NAMALWA (cell line): ENCODE data around the gene FAIM.
"Not testable (repeated sequence)": the region's sequence is repeated elsewhere in the genome, so short reads cannot be mapped to it uniquely, and the experiment has no call there.

Experiments
- DNase-seq: peaks from one replicate; pipeline ENCODE4 v3.0.0-alpha.2; 2015; ENCODE audit warnings: low spot score

Gene FAIM, protein sequence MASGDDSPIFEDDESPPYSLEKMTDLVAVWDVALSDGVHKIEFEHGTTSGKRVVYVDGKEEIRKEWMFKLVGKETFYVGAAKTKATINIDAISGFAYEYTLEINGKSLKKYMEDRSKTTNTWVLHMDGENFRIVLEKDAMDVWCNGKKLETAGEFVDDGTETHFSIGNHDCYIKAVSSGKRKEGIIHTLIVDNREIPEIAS

DNA sequence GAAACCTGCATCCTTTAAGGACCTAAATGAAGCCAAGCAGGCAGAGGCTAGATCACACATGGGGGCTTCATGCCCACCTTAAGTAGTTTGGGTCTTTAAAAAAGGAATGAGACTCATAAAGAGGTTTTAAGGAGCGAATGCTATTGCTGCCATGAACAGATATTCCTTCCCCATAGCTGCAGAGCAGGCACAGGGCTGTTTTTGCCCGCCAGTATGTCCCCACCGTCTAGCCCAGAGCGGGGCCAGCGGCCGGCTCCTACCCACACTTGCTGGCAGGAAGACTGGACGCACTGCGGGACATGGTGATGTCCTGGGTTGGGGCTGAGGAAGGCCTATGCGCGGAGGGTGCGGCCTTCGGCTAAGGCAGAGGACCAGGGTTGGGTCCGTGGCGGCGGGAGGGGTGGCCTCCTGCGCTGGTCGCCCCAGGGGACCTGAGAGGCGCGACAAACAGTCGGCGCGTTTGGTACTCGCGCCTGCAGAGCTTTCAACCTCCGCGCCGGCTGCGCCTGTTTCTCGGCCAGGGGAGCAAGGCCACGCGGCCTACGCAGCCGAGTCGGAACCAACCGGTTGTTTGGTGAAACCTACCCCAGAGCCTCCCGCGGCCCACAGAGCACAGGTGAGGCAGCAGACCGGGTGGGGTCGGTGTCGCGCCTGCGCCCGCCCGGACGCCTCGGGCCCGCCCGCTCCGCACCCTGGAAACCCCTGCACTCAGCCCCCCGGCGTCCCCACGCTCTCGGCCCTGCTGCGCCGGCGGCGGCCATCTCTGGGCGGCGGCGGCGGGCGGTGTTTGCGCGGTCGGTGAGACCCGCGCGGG is at the start of gene FAIM:
Gene FAIM (plus strand): TSS at position 450 of the 814 bp plus-strand sequence. CDS start 10,956 bp downstream, outside the sequence.
- DNase-seq, result peak; percentile 77

DNA sequence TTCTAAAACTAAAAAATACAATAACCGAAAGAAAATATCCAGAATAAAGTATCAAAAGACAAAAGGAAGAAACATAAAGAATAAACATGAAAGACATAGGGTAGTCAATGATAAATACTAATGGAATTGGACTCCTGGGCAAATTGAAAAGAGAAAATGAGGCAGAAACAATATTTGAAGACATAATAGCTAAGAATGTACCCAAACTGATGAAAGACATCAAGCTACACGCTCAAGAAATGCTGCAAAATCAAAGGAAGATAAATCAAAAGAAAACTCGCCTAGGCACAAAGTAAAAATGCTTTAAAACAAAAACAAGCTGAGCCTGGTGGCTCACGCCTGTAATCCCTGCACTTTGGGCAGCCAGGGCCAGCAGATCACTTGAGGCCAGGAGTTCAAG is 49.4 kb upstream of the FAIM start:
- DNase-seq, result no peak

DNA sequence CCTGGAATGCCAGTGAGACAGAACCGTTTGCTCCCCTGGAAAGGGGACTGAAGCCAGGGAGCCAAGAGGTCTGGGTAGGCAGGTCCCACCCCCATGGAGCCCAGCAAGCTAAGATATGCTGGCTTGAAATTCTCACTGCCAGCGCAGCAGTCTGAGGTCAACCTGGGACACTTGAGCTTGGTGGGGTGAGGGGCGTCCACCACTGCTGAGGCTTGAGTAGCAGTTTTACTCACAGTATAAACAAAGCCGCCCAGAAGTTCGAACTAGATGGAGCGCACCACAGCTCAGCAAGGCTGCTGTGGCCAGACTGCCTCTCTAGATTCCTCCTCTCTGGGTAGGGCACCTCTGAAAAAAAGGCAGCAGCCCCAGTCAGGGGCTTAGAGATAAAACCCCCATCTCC is 48.1 kb upstream of the FAIM start:
- no peak for DNase-seq

DNA sequence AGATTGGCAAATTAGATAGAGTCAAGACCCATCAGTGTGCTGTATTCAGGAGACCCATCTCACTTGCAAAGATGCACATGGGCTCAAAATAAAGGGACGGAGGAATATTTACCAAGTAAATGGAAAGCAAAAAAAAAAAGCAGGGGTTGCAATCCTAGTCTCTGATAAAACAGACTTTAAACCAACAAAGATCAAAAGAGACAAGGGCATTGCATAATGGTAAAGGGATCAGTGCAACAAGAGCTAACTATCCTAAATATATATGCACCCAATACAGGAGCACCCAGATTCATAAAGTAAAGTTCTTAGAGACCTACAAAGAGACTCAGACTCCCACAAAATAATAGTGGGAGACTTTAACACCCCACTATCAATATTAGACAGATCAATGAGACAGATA is 45.7 kb upstream of the FAIM start:
- not testable (repeated sequence) for DNase-seq

DNA sequence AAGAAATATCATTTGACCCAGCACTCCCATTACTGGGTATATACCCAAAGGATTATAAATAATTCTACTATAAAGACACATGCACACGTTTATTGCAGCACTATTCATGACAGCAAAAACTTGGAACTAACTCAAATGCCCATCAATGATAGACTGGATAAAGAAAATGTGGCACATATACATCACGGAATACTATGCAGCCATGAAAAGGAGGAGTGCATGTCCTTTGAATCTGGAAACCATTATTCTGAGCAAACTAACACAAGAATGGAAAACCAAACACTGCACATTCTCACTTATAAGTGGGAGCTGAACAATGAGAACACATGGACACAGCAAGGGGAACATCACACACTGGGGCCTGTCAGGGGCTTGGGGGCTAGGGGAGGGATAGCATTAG is 42.3 kb upstream of the FAIM start:
- DNase-seq, result not testable (repeated sequence)

DNA sequence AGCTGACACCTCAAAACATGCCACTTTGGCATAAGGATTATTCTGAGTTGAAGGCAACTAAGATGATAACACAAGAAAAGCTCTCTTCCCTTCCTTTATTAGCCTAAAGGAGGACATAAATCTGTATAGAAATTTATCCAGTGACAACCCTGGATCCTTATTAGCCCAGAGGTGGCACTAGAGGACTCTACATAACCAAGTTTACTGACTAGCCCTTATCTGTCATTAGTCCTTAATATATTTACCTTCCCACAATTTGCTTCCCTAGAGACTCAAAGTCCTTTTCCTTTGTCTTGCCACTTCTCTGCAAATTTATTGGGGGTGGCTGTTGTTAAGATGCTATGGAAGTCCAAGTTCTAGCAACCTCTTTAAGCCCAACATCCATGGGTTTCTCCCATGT is 41.2 kb upstream of the FAIM start:
- peak; percentile 15 for DNase-seq

DNA sequence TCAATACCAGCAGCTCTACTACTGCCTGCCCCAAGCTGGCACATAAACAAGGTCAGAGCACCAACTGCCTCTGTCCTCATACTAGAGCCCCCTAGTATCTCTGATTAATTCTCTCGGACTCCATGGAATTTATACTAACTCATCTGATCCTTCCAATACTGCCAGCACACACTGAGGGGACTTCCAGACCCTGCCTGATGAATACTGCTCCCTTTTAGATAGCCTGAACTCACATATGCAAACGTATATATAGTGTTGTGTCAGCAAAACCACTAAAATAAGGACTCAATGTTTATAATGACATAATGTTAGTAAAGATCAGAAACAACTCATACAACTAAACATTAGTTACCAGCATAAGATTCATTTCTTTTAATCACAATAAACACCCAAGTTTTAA is 39.5 kb upstream of the FAIM start:
- DNase-seq, result no peak

DNA sequence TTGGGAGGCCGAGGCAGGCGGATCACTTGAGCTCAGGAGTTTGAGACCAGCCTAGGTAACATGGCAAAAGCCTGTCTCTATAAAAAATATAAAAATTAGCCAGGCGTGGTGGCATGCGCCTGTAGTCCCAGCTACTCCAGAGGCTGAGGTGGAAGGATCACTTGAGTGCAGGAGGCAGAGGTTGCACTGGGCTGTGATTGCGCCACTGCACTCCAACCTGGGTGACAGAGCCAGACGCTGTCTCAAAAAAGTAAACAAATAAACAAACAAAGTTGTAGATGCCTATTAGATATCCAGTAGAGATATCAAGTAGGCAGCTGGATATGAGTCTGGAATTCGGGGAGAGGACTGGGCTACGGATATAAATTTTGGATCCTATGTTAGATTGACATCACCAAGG is 38.9 kb upstream of the FAIM start:
- not testable (repeated sequence) for DNase-seq

DNA sequence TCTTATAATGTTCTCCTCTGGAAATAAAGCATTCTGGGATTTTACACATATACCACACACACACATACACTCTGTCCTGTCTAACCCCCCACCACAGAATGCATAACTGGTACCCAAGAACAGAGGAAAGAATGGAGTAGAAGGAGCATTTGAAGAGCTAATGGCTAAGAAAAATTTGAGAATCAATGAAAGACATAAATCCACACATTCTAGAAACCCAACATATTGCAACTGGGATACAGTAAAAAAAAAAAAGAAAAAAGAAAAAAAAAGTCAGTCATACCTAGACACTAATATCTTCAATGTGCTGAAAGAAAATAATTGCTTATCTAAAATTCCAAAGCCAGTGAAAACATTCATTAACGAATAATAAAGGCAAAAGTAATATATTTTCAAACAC is 35.4 kb upstream of the FAIM start:
- DNase-seq, result no peak

DNA sequence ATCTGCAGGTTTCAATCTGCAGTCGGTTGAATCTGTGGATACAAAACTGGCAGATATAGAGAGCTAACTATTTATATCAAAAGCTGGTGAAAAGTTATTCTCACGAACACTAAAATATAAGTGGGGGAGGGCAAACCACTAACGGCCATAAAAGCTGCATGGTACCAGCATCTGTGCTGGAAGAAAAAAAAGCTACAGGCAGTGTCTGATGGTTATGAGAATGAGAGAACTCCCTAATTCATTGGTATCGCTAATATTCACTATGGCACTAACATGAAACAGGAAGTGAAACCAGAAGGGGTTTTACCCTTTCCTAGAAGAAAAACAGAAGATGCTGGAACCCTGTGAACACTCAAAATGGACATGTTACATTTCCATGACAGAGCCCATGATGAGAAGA is 30.4 kb upstream of the FAIM start:
- peak; percentile 85 for DNase-seq

DNA sequence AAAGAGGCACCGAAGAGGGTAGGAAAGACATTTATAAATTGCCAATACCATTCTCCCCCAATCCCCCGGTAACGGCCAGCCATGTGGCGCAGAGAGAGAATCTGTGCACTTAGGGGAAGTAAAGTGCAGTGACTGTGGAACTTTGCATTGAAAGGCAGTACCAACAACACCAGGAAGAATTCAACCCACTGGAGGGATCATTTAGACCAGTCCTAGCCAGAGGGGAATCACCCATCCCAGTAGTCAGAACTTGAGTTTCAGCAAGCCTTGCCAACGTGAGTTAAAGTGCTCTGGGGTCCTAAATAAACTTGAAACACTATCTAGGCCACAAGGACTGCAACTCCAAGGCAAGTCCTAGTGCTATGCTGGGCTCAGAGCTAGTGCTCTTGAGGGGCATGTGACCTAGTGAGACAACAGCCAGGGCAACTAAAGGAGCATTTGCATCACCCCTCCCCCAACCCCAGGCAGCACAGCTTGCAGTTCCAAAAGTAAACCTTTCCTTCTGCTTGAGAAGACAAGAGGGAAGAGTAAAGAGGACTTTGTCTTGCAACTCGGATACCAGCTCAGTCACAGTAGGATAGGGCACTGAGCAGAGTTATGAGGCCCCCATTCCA is 29.5 kb upstream of the FAIM start:
- DNase-seq, result peak; percentile 33

DNA sequence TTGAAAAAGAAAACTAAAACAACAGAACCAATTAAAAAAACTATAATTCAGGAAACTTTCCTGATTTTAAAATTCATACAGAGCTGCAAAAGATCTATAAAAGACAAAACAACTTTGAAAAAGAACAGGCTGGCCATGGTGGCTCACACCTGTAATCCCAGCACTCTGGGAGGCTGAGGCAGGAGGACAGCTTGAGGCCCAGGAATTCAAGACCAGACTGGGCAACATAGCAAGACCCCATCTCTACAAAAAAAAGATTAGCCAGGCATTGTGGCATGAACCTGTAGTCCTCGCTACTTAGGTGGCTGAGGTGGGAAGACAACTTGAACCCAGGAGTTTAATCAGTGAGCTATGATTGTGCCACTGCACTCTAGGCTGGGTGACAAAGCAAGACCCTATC is 21.2 kb upstream of the FAIM start:
- DNase-seq, result no peak

DNA sequence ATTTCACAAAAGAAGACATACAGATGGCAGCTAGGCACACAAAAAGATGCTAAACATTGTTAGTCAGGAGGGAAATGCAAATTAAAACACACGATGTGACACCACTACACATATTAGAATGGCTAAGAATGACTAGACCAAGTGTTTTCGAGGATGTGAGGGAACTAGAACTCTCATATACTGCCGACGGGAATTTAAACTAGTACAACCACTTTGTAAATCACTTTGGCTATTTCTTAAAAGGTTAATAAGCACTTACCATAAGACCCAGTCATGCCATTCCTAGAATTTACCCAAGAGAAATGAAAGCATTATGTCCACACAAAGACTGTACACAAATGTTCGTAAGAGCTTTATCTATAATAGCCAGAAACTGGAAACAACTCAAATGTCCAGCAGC is 20.1 kb upstream of the FAIM start:
- no peak for DNase-seq

DNA sequence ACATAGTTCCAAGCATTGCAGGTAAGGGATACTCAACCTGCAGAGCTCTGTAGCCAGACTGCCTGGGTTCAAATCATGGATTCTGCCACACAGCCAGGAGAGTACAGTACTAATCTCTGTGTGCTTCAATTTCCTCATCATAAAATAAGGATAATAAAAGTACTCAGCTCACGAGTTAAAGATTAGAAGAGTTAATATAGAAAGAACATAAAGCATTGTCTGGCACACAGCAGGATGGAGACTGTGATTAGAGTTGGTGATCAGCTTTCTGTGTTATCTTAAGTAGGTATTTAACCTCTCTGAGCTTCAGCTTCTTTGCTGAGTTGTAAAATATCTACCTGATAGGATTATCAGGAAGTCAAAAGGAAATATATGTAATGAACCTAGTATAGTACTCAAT is 17.2 kb upstream of the FAIM start:
- no peak for DNase-seq

DNA sequence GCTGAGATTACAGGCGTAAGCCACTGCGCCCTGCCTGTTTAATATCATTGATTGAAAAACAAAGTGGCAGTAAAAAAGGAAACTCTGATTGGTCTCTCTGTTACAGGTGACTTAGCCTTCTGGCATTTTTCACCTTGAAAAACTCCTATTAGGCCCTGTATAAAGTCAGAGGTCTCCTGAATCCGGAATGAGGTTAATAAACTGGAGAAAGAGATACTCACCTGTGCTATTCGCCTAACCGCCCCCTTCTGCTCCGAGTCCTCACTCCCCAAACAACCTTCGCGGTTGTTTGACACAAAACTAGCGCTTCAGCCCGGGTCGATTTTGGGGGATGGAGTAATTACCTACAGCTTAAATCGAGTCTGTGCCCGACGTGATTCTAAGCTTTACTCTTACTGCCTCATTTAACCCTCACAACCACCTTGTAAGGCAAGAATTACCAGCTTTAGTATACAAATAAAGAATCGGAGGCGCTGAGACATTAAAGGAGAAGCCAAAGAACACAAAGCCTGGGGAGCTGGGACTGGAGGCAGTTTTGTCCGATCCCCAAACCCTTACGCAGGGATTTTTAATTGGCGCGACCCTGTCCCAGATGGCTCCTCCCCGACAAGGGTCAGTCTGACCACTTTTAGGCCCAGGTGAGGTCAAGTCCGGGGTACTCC is 15.0 kb upstream of the FAIM start:
- DNase-seq, result no peak

DNA sequence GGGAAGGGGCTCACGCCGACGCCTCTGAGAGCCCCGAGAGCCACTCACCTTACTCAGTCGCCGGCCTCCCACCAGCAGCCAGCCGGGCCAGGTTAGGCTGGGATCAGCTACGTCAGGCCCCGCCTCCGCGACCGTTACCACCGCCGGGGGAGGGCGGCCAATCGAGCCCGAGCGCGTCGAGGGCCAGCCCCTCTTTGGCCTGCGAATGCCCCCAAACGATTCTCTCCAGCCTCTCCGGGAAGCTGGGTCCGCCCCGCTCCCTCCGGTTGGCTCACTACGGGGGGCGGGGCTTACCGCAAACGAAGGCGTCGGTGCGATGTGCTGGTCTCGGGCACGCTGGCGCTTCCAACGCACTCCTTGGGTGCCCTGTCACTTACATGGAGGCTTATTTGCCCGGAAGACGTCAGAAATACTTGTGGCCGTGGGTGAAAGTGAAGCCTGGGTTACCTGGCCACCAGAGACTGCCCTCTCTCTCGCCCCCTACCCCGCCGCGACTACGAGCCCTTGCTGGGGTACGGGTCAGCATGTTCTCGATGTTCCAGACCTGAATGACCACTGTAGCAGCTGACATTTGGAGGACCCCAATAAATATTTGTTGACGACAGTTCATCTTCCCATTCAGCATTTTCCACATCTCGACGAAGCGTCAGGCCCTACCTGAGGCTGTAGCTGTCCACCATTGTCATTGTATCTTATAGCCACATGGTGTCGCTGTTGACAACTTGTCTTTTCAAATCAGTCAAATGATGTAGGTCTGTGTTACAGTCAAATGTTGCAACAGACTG is 14.2 kb upstream of the FAIM start, which contains the start of gene CEP70:
Gene CEP70 (minus strand): TSS at position 111 of the 785 bp plus-strand sequence. CDS start 21,333 bp downstream, outside the sequence.
- peak; percentile 96 for DNase-seq

DNA sequence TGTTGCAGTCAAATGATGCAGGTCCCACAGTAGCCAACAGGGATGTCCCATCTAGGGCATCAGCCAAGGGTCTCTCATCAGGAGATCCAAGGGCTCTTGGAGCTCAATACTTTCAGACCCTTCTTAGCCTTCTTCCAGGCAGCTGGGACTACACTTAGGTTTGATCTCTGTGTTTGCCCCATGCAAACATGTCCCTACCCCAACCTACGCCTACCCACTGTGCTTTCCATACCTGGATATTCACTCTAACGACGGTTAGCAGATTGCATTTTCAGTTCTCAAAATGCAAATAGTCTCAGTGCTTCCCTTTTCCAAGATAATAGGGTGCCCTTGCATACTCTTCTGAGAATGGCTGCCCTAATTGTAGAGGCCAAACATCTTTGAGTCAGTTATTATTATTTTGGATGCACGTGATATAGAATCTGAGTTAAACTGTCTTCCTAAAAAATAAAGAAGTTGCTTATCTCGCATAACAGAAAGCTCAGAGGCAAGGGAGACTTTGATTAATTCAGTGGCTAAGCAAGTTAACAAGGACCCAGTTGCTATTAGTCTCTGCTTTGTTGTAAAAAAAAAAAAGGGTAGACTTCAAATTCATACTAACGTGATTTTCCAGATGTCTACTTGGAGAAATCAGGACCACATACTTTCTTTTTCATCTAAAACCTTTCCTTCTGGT is 13.5 kb upstream of the FAIM start:
- DNase-seq, result no peak

DNA sequence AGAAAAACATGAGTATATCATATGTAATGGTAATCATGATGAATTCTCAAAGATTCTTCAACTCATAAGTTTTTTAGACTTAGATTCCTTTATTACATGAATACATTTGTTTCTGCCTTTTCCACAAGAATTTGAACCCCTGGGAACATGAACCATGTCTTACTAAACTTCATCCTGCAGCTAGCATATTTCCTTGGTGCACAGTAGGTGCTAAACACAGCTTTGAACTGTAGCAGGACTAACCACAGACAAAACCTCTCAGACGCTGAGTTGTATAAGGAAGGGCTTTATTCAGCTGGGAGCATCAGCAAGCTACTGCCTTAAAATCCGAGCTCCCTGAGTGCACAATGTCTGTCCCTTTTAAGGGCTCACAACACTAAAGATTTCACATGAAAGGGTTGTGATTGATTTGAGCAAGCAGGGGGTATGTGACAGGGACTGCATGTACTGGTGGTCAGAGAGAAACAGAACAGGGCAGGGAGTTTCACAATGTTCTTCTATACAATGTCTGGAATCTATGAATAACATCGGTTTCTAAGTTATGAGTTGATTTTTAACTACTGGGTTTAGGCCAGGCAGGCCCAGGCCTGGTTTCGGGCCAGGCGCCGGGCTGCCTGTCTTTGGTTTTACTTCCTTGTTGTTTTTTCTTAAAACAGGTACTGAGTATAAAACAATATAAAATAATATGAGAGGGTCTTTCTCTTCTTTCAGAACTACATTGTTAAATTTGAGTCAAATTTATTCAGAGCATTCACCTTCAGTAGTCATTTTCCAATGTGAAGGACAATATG is 11.2 kb upstream of the FAIM start:
- DNase-seq, result not testable (repeated sequence)

DNA sequence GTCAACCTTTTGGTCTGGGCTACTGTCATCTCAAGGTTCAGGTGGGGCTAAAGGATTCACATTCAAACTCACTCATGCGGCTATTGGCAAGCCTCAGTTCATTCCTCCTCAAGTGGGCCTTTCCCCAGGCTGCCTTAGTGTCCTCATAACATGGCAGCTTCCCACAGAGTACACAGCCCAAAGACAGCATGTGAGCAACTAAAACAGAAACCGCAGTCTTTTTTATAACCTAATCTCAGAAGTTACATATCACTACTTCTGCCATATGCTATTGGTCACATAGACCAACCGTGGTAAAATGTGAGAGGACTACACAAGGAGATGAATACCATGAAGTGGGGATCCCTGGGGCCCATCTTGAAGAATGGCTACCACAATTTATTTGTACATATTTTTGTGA is 10.0 kb upstream of the FAIM start:
- DNase-seq, result no peak

DNA sequence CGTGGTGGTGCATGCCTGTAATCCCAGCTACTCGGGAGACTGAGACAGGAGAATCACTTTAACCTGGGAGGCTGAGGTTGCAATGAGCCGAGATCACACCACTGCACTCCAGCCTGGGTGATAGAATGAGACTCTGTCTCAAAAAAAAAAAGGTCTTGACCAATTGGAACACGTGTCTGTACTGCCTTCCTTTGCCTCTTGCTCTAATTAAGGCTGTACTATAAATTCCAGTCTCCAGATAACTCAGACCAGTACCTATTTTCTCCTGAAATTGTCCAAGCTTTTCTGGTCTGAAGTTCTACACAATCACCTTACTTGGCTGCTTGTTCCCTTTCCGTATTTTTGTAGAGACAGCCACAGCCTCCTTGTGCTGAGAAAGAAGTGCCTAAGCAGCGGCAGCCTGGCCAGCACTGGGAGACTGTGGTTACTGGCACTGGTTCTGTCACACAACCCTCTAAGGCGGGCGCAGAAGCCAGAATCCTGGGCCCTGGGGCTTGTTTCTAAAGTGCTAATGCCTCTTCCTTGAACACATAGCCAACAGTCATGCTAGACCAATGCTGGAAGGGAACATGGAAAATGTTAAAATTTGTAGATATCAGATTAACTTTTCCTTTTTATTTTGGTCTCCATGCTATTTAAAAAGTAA is 8.3 kb upstream of the FAIM start:
- no peak for DNase-seq
